NT2/D1 (cell line): ENCODE measurements around the gene ABHD10.

Experiments
- SUZ12 ChIP-seq: IDR thresholded peaks from 2 replicates; pipeline ENCODE4 v1.6.1; 2011; ENCODE audit not compliant: insufficient read length, insufficient read depth; ENCODE audit errors: extremely low read depth
- YY1 ChIP-seq: IDR thresholded peaks from 2 replicates; pipeline ENCODE4 v1.6.1; 2011; ENCODE audit not compliant: insufficient read length, insufficient read depth
- ZNF274 ChIP-seq: IDR thresholded peaks from 2 replicates; pipeline ENCODE4 v1.6.1; 2011; ENCODE audit warnings: mild to moderate bottlenecking, low read depth, low read length

- no peak for TF ChIP-seq ZNF274
- no peak for TF ChIP-seq YY1
- TF ChIP-seq SUZ12: no peak
Observed at GRCh38 chr3:112000367-112000771, 21.5 kb downstream of the ABHD10 start.
